Stimulated activated CD4-positive, alpha-beta T cell treated with anti-CD3 and anti-CD28 coated beads, Interleukin-12 subunit alpha, Interleukin-12 subunit beta, amount 100 ng/mL, for 48 hours (primary cell): ENCODE data around the gene B4GALNT1.

Experiments used
- DNase-seq, 3 donors: peaks; one replicate each; pipeline ENCODE4 v3.0.0-alpha.2; 2020; ENCODE audit warnings: low read depth in 2 of 3, low spot score in 1 of 3

B4GALNT1 gene

DNA sequence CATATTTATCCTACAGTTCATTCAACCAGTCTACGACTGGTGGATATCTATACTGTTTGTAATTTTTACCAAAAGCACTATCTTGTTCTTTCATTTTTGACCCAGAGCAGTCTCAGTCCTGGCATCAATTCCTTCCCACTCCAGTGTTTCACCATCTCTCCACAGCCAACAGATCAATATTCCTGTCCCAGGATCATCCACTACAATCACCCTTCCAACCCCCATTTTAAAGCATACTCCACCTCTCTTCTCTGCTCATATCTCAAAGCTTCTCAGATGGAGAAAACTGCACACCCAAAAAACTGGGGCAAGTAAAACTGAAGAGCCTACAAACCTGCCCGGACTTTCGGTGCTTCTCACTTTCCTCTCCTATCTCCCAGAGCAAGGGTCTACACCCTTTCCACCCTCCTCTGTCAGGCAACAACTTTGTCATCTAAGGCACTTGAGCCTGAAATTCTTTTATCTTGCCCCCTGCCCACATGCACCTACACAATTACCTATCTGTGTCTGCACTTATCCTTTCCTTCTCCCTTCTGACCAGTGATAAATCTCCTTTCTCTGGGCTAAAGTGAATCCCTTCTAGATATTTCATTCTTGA lies 46.1 kb downstream of the B4GALNT1 start:
- DNase-seq = no peak

DNA sequence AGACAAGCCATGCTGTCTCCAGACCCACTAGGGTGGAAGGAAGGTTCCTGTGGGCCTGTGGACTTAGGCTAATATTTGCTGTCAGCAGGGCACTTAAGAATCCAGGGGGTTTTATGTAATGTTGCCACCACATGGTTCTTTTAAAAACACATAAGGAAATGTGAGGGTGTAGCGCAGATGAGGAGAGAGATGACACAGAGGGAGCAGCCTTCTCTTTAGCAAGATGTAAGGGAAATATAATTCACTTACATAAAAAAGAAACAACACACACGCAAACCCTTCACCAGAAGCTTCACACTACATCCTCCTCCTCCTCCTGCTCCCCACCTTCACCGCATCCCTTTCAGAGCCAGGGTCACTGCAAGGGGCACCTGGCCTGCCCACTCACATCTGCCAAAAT lies 46.9 kb downstream of the B4GALNT1 start:
- DNase-seq = no peak

DNA sequence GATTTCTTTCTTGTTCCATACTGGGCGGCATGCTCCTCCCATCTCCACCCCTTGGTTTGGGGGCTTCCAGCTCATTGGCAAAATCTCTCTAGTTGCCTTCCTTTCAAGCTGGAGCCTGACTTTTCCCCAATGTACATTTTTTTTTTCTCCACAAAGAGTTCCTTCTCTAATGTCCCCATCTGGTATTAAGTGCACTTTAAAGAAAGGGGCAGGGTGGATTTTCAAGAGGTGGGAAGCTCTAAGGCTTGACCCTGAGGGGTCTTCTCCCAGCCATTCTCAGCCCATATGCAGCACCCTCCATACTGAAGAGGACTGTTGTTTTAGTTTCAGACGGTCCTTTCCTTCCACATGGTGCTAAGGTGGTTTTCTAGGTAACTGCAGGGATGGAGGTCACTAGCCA lies 47.8 kb downstream of the B4GALNT1 start:
- no peak for DNase-seq

DNA sequence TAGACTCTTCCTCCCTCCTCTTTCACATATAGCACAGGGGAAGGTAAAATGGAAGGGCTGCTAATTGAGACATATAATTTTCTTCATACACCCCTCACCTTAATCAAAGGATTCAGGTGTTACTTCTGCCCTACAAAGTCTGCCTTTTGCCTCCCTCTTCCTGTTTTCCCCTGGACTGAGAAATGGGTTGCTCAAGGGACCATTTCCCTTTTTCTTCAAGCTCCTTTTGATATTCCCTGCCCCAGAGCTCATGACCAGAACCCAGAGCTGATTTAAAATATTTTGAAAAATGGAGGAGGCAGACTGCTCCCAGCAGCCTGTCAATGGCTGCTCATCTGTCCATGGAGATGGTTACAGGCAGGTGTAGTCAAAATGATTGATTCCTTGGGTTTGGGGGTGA lies 48.3 kb downstream of the B4GALNT1 start:
- DNase-seq = no peak

DNA sequence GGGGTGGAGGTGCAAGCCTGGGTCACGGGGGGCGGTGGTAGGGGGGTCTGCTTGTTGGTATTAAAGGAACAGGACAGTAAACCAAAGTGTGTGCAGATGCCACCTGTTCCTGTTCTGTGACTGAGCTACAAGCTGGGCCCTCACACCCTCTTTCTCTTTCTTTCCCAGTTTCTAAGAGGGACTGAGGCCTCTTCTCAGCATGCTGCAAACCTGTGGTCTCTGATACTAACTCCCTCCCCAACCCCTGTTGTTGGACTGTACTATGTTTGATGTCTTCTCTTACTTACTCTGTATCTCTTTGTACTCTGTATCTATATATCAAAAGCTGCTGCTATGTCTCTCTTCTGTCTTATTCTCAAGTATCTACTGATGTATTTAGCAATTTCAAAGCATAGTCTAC lies 49.0 kb downstream of the B4GALNT1 start:
- DNase-seq = no peak

DNA sequence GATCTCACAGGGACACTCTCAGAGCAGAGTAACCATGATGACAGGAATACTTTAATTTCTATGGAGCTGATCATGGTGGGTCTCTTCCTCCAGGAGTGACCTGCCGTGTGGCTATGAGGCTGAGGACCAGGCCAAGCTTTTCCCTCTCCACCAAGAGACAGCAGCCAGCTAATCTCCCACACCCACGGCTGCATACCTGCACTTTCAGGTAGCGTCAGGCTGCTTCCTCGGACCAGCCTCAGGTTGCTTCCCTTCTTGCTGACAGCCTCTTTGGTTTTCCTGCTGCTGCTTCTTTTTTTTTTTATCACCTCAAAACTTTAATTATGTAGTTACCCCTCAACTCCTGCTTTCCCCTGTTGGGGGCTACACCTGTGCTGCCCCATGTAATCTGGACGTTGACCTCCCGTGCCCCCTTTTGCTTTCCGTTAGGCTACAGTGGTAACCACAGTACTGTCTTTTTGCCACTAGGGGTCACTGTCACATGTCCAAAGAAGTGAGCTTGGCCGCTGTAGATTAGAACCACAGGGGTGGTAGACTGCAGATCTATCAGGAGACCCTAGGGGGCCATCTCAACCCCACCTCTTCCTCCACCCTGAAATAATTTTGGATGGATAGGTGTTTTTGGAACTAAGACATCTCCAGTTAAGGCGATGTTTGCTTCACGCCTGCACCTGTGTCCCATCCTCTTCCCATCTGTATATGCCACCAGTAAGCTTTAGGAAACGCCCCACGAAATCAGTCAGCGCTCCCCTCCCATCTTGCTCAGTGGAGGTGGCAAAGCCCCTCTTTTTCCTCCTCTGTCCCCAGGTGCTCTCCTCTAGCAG lies 49.8 kb downstream of the B4GALNT1 start:
- DNase-seq = peak; percentile 34 to 77 (median 49)

DNA sequence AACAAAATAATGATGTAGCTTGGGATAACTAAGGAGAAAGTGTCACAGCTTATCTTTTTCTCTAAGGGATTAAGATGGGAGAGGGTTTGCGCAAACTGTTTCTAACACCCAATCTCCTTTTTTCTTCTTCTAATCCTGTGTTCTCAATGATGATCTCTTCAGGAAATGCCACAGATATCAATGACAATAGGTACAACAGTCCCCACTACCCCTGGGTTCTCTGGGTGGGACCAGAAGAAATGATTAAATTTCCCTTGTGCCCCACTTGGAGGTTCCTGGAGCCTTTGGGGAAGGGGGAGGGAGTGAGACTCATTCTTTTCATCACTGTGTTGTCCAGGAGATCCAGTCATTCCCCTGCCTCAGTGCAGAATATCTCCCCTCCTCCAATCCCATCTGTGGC lies 50.6 kb downstream of the B4GALNT1 start:
- no peak for DNase-seq

DNA sequence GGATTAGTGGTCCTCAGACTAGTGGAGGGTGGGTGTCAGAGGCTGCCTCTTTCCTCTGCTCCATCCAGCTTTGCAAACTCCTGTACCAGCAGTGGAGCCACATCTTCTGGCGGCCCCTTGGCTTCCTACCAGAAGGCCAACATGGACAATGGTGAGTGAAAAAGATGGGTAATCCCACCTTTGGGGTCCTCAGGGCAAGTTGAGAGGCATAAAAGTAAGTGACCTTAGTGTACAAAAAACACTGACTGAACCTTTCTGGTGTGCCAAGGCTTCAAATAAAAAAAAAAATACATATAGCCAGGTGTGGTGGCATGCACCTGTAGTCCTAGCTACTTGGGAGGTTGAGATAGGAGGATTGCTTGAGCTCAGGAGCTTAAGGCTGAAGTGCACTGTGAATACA lies 51.2 kb downstream of the B4GALNT1 start:
- no peak for DNase-seq

DNA sequence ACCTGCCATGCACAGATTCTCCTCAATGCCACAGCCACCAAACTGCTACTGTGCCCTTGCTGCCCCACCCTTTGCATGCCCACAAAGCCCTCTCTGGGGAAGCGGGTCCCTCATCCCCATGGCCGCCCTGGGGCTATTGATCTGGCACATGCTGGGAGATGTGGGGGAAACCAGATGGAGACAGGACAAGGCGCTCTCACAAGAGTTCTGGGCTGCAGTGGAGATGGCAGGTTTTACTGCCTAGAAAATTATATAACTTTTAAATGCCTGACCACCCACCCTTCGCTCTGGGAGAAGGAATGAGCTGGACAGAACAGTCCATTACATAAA lies 52.6 kb downstream of the B4GALNT1 start:
- no peak for DNase-seq

DNA sequence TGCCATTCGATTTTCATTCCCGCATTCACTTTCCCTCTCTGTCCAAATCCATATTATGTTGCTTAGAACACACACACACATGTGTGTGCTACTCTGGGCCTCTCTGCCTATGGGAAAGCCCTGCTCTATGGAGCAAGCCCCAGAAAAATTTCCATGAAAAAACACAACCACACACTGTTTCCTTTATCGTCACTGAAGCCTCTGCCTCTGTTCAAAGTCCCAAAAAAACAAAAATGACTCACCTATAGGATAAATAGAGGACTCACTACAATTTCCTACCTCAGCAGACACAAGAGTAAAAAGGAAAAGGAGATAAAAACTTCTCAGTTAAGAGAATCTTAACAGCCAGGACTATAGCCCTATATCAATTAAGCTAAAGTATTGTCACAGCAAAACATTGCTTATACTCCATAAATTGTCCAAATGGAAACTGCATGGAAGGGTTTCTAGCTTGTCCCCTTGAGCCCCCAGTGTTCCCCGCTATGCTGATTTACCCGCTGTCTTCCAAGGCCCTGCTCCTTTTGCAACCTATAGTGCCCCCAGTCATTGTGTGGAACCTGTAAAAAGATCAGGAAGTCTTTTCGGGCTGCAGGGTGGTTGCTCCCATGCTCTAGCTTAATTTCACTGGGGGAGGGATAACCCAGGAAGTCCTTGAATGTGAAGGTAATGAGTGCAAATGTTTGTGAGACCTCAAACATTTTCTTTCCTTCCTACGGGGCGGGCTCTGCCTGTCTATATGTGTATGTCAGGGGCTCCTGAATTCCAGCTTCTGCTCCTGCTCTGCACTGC lies 53.1 kb downstream of the B4GALNT1 start:
- DNase-seq = no peak

DNA sequence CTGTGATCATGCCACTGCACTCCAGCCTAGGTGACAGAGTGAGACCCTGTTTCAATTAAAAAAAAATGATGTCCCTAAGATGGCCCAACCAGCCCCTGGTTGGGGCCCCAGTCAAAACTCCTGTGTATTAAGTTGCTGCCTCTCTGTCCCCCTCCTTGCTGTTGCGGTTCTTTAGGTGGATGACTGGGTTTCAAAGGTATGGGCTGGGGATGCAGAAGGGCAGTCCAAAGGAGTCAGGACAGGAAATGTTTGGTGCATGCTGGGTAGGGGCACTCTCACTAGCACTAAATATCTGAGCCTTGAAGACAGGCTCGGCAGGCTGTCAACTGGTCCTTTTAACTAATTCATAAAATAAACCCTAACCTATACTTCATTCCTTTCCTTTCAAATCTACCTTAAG lies 54.0 kb downstream of the B4GALNT1 start:
- no peak for DNase-seq

DNA sequence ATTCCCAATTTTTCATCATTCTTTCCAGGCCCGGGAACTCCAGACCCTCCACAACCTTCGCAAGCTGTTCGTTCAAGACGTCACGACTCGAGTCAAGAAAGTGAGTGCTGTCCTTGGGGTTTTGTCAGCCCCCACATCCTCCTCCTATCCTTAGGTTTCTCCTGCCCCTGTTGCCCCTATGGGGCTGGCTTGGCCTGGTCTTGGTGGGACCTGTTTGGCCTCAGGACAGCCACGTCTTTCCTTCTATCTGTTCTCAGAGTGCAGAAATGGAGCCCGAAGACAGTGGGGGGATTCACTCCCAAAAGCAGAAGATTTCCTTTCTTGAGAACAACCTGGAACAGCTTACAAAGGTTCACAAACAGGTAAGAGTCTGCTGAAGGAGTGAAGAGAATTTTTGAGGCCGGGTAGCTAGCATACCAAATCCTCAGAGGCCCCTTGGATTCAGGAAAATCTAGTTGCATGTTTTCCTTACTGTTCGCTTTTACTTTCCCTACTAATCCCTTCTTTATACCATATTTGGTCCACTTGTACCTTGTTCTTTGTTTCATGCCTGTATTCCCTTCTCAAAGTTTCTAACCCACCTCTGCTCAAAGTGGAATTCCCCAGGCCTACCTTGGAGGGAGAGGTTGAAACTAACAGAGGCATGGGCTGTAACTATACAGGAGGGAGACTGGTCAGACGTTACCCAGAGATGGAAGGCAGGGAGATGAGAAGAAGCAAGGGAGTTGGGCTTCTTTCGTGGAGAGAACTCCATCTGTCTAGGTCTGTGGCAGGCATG lies 54.8 kb downstream of the B4GALNT1 start:
- DNase-seq = no peak

DNA sequence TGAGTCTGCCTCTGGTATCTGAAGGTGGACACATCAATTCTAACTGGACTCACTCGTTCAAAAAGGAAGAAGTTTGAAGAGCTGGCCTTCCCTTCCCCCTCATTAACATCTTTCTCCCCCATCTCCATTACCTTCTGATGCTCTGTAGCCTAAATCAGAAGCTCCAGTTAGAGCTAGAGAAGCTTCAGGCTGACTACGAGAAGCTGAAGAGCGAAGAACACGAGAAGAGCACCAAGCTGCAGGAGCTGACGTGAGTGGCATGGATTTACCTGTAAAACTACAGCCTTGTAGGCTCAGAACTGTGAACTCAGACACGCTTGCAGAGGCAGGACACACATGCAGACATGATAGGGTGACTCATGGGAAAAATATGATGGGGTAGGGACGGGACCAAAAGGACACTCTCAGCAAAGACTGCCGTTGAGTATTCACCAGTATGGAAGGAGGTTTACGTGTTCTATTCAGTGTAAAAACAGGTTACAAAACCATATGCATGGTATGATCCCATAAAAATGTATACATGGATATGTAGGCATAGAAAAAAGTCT lies 56.3 kb downstream of the B4GALNT1 start:
- no peak for DNase-seq
